Suppressor macrophage treated with lipopolysaccharide for 1 hour (primary cell): ENCODE measurements around the gene CDC14A.

Experiments used
- DNase-seq, 3 donors: peaks; one replicate each; pipeline ENCODE4 v3.0.0-alpha.2; 2020 to 2022

Gene CDC14A

GRCh38 chr1:100455478-100456072 is 103.3 kb downstream of the CDC14A start:
- peak in 2 of 3 donors; percentile 60 to 63 for DNase-seq

GRCh38 chr1:100456880-100457279 is 104.6 kb downstream of the CDC14A start:
- no peak for DNase-seq

- DNase-seq: no peak
Measured at GRCh38 chr1:100457683-100458082, 105.4 kb downstream of the CDC14A start.

GRCh38 chr1:100458661-100459357 is 106.5 kb downstream of the CDC14A start:
- no peak for DNase-seq

GRCh38 chr1:100459358-100460114 is 107.2 kb downstream of the CDC14A start:
- DNase-seq: peak; percentile 71 to 78 (median 72)

GRCh38 chr1:100461222-100461621 is 108.9 kb downstream of the CDC14A start:
- DNase-seq: no peak

GRCh38 chr1:100462326-100463025 is 110.2 kb downstream of the CDC14A start:
- DNase-seq: no peak

- peak; percentile 77 to 82 (median 81) for DNase-seq
Measured at GRCh38 chr1:100463791-100464424, 111.6 kb downstream of the CDC14A start.

- no peak for DNase-seq
Measured at GRCh38 chr1:100469578-100469977, 117.3 kb downstream of the CDC14A start.

GRCh38 chr1:100474834-100475233 is 122.5 kb downstream of the CDC14A start:
- DNase-seq: no peak

- no peak for DNase-seq
Measured at GRCh38 chr1:100476735-100477290, 124.5 kb downstream of the CDC14A start.

- DNase-seq: no peak
Measured at GRCh38 chr1:100478816-100479215, 126.5 kb downstream of the CDC14A start.

GRCh38 chr1:100479620-100480338 is 127.5 kb downstream of the CDC14A start:
- no peak for DNase-seq

GRCh38 chr1:100481303-100481702 is 129.0 kb downstream of the CDC14A start:
- DNase-seq: no peak

GRCh38 chr1:100482167-100482566 is 129.9 kb downstream of the CDC14A start:
- DNase-seq: no peak

- DNase-seq: no peak
Measured at GRCh38 chr1:100482748-100483147, 130.4 kb downstream of the CDC14A start.

GRCh38 chr1:100483230-100483629 is 130.9 kb downstream of the CDC14A start:
- peak in 1 of 3 donors; percentile 7 for DNase-seq

GRCh38 chr1:100485855-100486258 is 133.6 kb downstream of the CDC14A start:
- no peak for DNase-seq

GRCh38 chr1:100494393-100495084 is 142.2 kb downstream of the CDC14A start:
- DNase-seq: no peak

- no peak for DNase-seq
Measured at GRCh38 chr1:100496896-100497295, 144.6 kb downstream of the CDC14A start.

- no peak for DNase-seq
Measured at GRCh38 chr1:100497796-100498195, 145.5 kb downstream of the CDC14A start.
